IMR-90 (cell line): Measurements from ENCODE around the gene RXRB. TPM values are rescaled to one million over a fixed set of nuclear protein-coding genes. Genes with fewer than 3 reads are reported as not detected.

Source experiments
- ATAC-seq: fragments of 200-7000 bp; cut with Tn5 transposase; 2 replicates; pipeline ENCODE4 v1.9.1; 2020; ENCODE audit warnings: low read depth, mild to moderate bottlenecking, moderate library complexity
- BruUV-seq: library from RNA; stranded (reverse); fragments of 400-500 nt; replicated peaks from 2 replicates; lab custom pipeline; 2021; lab: Mats Ljungman, UMichigan
- CTCF ChIA-PET: fragments of 300-600 bp; formaldehyde crosslinking; extraction: SDS; loops from one replicate; lab custom pipeline; 2021; ENCODE audit warnings: antibody characterized with exemption; lab: Yijun Ruan, JAX
- POLR2A ChIA-PET: fragments of 300-600 bp; sonication (Branson Sonifier 250); formaldehyde crosslinking; loops from one replicate; lab custom pipeline; 2022; ENCODE audit warnings: antibody characterized with exemption; ENCODE audit not compliant: unreplicated experiment; lab: Charles Lee
- DNase-seq: peaks from one replicate; pipeline ENCODE4 v3.0.0; 2013
- H2AFZ ChIP-seq: replicated peaks from 2 replicates; pipeline ENCODE3; 2013; ENCODE audit warnings: low read length, mild to moderate bottlenecking; ENCODE audit not compliant: poor library complexity
- H2AK5ac ChIP-seq: 2 replicates; pipeline ENCODE4 v1.6.1; 2013; ENCODE audit warnings: low read depth, low read length, inconsistent platforms
- H2AK9ac ChIP-seq: replicated peaks from 2 replicates; pipeline ENCODE3; 2013; ENCODE audit warnings: mild to moderate bottlenecking, low read depth, low read length, moderate library complexity; ENCODE audit not compliant: poor library complexity
- H2BK120ac ChIP-seq: 2 replicates; pipeline ENCODE4 v1.6.1; 2013; ENCODE audit warnings: low read depth, low read length, inconsistent platforms
- H2BK15ac ChIP-seq: 3 replicates; pipeline ENCODE4 v1.6.1; 2013; ENCODE audit warnings: low read depth, low read length, inconsistent platforms
- H2BK20ac ChIP-seq: 2 replicates; pipeline ENCODE4 v1.6.1; 2013; ENCODE audit warnings: low read depth, mild to moderate bottlenecking, inconsistent platforms, low read length, moderate library complexity
- H2BK5ac ChIP-seq: 2 replicates; pipeline ENCODE4 v1.6.1; 2013; ENCODE audit warnings: mild to moderate bottlenecking, low read depth, low read length, inconsistent platforms; ENCODE audit not compliant: poor library complexity, severe bottlenecking
- H3K14ac ChIP-seq: replicated peaks from 2 replicates; pipeline ENCODE4 v1.6.1; 2013; ENCODE audit warnings: low read depth, low read length, inconsistent platforms
- H3K18ac ChIP-seq: 2 replicates; pipeline ENCODE4 v1.6.1; 2013; ENCODE audit warnings: low read depth, low read length, control low read depth
- H3K23ac ChIP-seq: 2 replicates; pipeline ENCODE4 v1.6.1; 2013; ENCODE audit warnings: low read depth, low read length, inconsistent platforms
- H3K27ac ChIP-seq: 2 replicates; pipeline ENCODE4 v1.5.1; 2013; ENCODE audit warnings: mild to moderate bottlenecking, control low read depth, low read length; ENCODE audit not compliant: insufficient read depth
- H3K27me3 ChIP-seq: 2 replicates; pipeline ENCODE4 v1.6.1; 2013; ENCODE audit warnings: low read length; ENCODE audit not compliant: control insufficient read depth, insufficient read depth
- H3K36me3 ChIP-seq: 2 replicates; pipeline ENCODE4 v1.6.1; 2013; ENCODE audit warnings: low read length, mixed read lengths; ENCODE audit not compliant: control insufficient read depth, insufficient read depth
- H3K4ac ChIP-seq: 2 replicates; pipeline ENCODE4 v1.6.1; 2013; ENCODE audit warnings: low read depth, low read length, inconsistent platforms
- H3K4me1 ChIP-seq: 2 replicates; pipeline ENCODE4 v1.6.1; 2013; ENCODE audit warnings: low read length, mixed read lengths; ENCODE audit not compliant: control insufficient read depth, insufficient read depth
- H3K4me2 ChIP-seq: 2 replicates; pipeline ENCODE4 v1.6.1; 2013; ENCODE audit warnings: low read depth, mild to moderate bottlenecking, control low read depth, low read length, moderate library complexity
- H3K4me3 ChIP-seq: 2 replicates; pipeline ENCODE4 v1.5.1; 2013; ENCODE audit warnings: low read depth, mild to moderate bottlenecking, control low read depth, low read length, moderate library complexity; ENCODE audit not compliant: insufficient read depth
- H3K56ac ChIP-seq: 2 replicates; pipeline ENCODE4 v1.6.1; 2013; ENCODE audit warnings: low read length, inconsistent platforms; ENCODE audit not compliant: insufficient read depth; ENCODE audit errors: extremely low read depth
- H3K79me1 ChIP-seq, 2 experiments: 2 replicates each; pipeline ENCODE4 v1.6.1; 2013; ENCODE audit warnings: low read length in 2 of 2, inconsistent platforms in 1 of 2, low read depth in 1 of 2
- H3K9ac ChIP-seq: 2 replicates; pipeline ENCODE4 v1.6.1; 2013; ENCODE audit warnings: low read depth, low read length, control low read depth
- H3K9me1 ChIP-seq: 2 replicates; pipeline ENCODE4 v1.6.1; 2013; ENCODE audit warnings: low read length, inconsistent platforms; ENCODE audit not compliant: insufficient read depth
- H3K9me3 ChIP-seq: 2 replicates; pipeline ENCODE4 v1.6.1; 2013; ENCODE audit warnings: low read length; ENCODE audit not compliant: control insufficient read depth, insufficient read depth
- H4K20me1 ChIP-seq: 2 replicates; pipeline ENCODE4 v1.6.1; 2013; ENCODE audit warnings: low read length, inconsistent platforms; ENCODE audit not compliant: insufficient read depth
- H4K5ac ChIP-seq: 2 replicates; pipeline ENCODE4 v1.6.1; 2013; ENCODE audit warnings: mild to moderate bottlenecking, low read depth, low read length, control low read depth
- H4K8ac ChIP-seq, 2 experiments: 2 replicates each; pipeline ENCODE4 v1.6.1; 2013; ENCODE audit warnings: low read depth in 2 of 2, low read length in 2 of 2, control low read depth in 1 of 2, inconsistent platforms in 1 of 2
- H4K91ac ChIP-seq: 2 replicates; pipeline ENCODE4 v1.6.1; 2013; ENCODE audit warnings: low read depth, low read length, inconsistent platforms; ENCODE audit not compliant: insufficient read depth
- BHLHE40 ChIP-seq: fragments of 150-350 bp; IDR thresholded peaks from 2 replicates; pipeline ENCODE4 v1.6.1; 2016; ENCODE audit warnings: mild to moderate bottlenecking, low read depth, low read length
- CEBPB ChIP-seq: IDR thresholded peaks from 2 replicates; pipeline ENCODE4 v1.6.1; 2012; ENCODE audit warnings: low read depth, low read length, improper control_type of control experiment
- CHD1 ChIP-seq: IDR thresholded peaks from 2 replicates; pipeline ENCODE4 v1.6.1; 2012; ENCODE audit warnings: low read depth, low read length, improper control_type of control experiment
- MAFK ChIP-seq: IDR thresholded peaks from 2 replicates; pipeline ENCODE4 v1.6.1; 2012; ENCODE audit warnings: low read depth, low read length, improper control_type of control experiment
- NFE2L2 ChIP-seq: fragments of 150-350 bp; IDR thresholded peaks from 2 replicates; pipeline ENCODE4 v1.6.1; 2016; ENCODE audit warnings: low read depth, mild to moderate bottlenecking, low read length
- POLR2A ChIP-seq: IDR thresholded peaks from 2 replicates; pipeline ENCODE4 v1.6.1; 2012; ENCODE audit warnings: mild to moderate bottlenecking, low read depth, low read length
- RAD21 ChIP-seq: IDR thresholded peaks from 2 replicates; pipeline ENCODE4 v1.6.1; 2012; ENCODE audit warnings: low read length, improper control_type of control experiment
- SMC3 ChIP-seq: fragments of 150-350 bp; IDR thresholded peaks from 2 replicates; pipeline ENCODE4 v1.6.1; 2016; ENCODE audit warnings: low read depth, mild to moderate bottlenecking, antibody characterized with exemption, low read length, moderate library complexity
- WGBS, 2 experiments: methylation state at CpG; one replicate each; pipeline versions ENCODE4 v1.1.5 to v1.1.7; 2013; ENCODE audit warnings: missing lambda C conversion rate in 2 of 2; ENCODE audit not compliant: insufficient read length in 1 of 2; ENCODE audit errors: extremely low coverage in 2 of 2; 5-methylcytosine and 5-hydroxymethylcytosine counted together
- dilution Hi-C: fragments of 300-500 bp; cut with HindIII; formaldehyde crosslinking; loops from one replicate; pipeline ENCODE4 v1.14.3; 2018; ENCODE audit warnings: low sequenced_read_pairs; ENCODE audit not compliant: unreplicated experiment
- in situ Hi-C: fragments of 300-500 bp; cut with MboI; formaldehyde crosslinking; loops from 3 replicates; pipeline ENCODE4 v1.14.3; 2019; ENCODE audit warnings: low sequenced_read_pairs, inconsistent platforms, mixed read lengths
- intact Hi-C: fragments of 100-400 bp; cut with micrococcal nuclease; formaldehyde crosslinking; loops from 2 replicates; pipeline ENCODE4 v1.10.0; 2022
- polyA plus RNA-seq, 3 experiments: library from polyadenylated mRNA; depleted of rRNA; stranded (reverse); fragments of >200 nt; gene quantifications; 2 replicates each; pipeline ENCODE4 v1.2.3, GENCODE V29; 2012; ENCODE audit warnings: low replicate concordance in 1 of 3
- total RNA-seq: library from RNA; depleted of rRNA; stranded (reverse); fragments of >200 nt; gene quantifications from 2 replicates; pipeline ENCODE4 v1.2.3, GENCODE V29; 2012
- TF ChIP-seq, protein P1 (sequence below): conservative IDR thresholded peaks from 2 replicates; pipeline ENCODE4 v1.5.1; 2012; ENCODE audit warnings: mild to moderate bottlenecking, low read depth, low read length, improper control_type of control experiment
- TF ChIP-seq, protein P2 (sequence below): fragments of 150-350 bp; IDR thresholded peaks from 2 replicates; pipeline ENCODE4 v1.6.1; 2016; ENCODE audit warnings: low read depth, mild to moderate bottlenecking, low read length, moderate library complexity, borderline replicate concordance

RXRB gene
- total and polyA plus RNA-seq, 2 of the 4 experiments (the other 2 are of a cell fraction) = 18.6 to 53.7 TPM

DNA sequence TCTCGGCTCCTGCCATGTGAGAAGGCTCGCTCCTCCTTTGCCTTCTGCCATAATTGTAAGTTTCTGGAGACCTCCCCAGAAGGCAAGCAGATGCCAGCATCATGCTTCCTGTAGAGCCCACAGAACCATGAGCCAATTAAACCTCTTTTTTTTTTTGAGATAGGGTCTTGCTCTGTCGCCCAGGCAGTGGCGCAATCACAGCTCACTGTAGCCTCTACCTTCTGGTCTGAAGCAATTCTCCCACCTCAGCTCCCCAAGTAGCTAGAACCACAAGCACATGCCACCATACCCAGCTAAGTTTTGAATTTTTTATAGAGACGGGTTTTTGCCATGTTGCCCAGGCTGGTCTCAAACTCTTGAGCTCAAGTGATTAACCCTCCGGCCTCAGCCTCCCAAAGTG lies 36.4 kb upstream of the RXRB start:
- H2BK5ac ChIP-seq = no peak overlapping the region
- ChIA-PET POLR2A (no interaction called here), CTCF (no interaction called here)
- H2AK5ac ChIP-seq = no peak overlapping the region
- H3K4ac ChIP-seq = no peak overlapping the region
- 84% methylated on average over 2 of the region's 6 CpGs; no CpG with 5 or more reads in 1 of the 2 experiments for WGBS, 2 experiments
- H2BK20ac ChIP-seq = no peak overlapping the region
- H4K91ac ChIP-seq = no peak overlapping the region
- no peaks in the 10 kb centered on the region for H3K9me1 ChIP-seq
- no peak overlapping the region for H3K56ac ChIP-seq
- H3K4me2 ChIP-seq = no peak overlapping the region
- BruUV-seq = no TSS peak
- H3K14ac ChIP-seq = no peak overlapping the region
- in situ Hi-C loops (no loop called here), dilution Hi-C loops (no loop called here), intact Hi-C loops (no loop called here)
- H2AFZ ChIP-seq = no peak overlapping the region
- DNase-seq (no peak), ATAC-seq (no peak)
- no peaks in the 10 kb centered on the region for H4K20me1 ChIP-seq
- no peak overlapping the region for H3K4me3 ChIP-seq
- H3K18ac ChIP-seq = no peak overlapping the region
- H4K5ac ChIP-seq = no peak overlapping the region
- TF ChIP-seq MAFK (no peak), SMC3 (no peak), RAD21 (no peak), CHD1 (no peak), BHLHE40 (no peak), CEBPB (no peak), POLR2A (no peak), NFE2L2 (no peak)
- TF ChIP-seq, protein P1, sequence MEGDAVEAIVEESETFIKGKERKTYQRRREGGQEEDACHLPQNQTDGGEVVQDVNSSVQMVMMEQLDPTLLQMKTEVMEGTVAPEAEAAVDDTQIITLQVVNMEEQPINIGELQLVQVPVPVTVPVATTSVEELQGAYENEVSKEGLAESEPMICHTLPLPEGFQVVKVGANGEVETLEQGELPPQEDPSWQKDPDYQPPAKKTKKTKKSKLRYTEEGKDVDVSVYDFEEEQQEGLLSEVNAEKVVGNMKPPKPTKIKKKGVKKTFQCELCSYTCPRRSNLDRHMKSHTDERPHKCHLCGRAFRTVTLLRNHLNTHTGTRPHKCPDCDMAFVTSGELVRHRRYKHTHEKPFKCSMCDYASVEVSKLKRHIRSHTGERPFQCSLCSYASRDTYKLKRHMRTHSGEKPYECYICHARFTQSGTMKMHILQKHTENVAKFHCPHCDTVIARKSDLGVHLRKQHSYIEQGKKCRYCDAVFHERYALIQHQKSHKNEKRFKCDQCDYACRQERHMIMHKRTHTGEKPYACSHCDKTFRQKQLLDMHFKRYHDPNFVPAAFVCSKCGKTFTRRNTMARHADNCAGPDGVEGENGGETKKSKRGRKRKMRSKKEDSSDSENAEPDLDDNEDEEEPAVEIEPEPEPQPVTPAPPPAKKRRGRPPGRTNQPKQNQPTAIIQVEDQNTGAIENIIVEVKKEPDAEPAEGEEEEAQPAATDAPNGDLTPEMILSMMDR = no peak
- TF ChIP-seq, protein P2, sequence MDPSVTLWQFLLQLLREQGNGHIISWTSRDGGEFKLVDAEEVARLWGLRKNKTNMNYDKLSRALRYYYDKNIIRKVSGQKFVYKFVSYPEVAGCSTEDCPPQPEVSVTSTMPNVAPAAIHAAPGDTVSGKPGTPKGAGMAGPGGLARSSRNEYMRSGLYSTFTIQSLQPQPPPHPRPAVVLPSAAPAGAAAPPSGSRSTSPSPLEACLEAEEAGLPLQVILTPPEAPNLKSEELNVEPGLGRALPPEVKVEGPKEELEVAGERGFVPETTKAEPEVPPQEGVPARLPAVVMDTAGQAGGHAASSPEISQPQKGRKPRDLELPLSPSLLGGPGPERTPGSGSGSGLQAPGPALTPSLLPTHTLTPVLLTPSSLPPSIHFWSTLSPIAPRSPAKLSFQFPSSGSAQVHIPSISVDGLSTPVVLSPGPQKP = no peak
- no peaks in the 10 kb centered on the region for H3K4me1 ChIP-seq
- H2BK120ac ChIP-seq = no peak overlapping the region
- no peak overlapping the region for H4K8ac ChIP-seq
- no peaks in the 10 kb centered on the region for H3K36me3 ChIP-seq
- H3K27me3 ChIP-seq = peaks cover 51% of the 10 kb centered on the region
- no peak overlapping the region for H2BK15ac ChIP-seq
- H3K27ac ChIP-seq = no peak overlapping the region
- H3K23ac ChIP-seq = no peak overlapping the region
- H2AK9ac ChIP-seq = no peak overlapping the region
- H3K9ac ChIP-seq = no peak overlapping the region
- H3K9me3 ChIP-seq = no peaks in the 10 kb centered on the region
- no peaks in the 10 kb centered on the region for H3K79me1 ChIP-seq
